GM12878 (cell line): Measurements from ENCODE around the gene ABCB9. TPM values are rescaled to one million over a fixed set of nuclear protein-coding genes. Genes with fewer than 3 reads are reported as not detected.

Source experiments
- ATAC-seq: fragments of 200-7000 bp; cut with Tn5 transposase; 3 replicates; pipeline ENCODE4 v1.9.1; 2020; ENCODE audit warnings: mild to moderate bottlenecking, moderate library complexity
- BruUV-seq: library from RNA; stranded (reverse); fragments of 400-500 nt; replicated peaks from 2 replicates; lab custom pipeline; 2021; lab: Mats Ljungman, UMichigan
- CTCF ChIA-PET: fragments of 300-600 bp; sonication (Branson Sonifier 250); formaldehyde crosslinking; extraction: SDS; loops from one replicate; lab custom pipeline; 2021; ENCODE audit warnings: inconsistent platforms; lab: Yijun Ruan, JAX
- POLR2A ChIA-PET: fragments of 350-600 bp; formaldehyde crosslinking; extraction: SDS; loops from one replicate; lab custom pipeline; 2021; ENCODE audit warnings: inconsistent platforms; lab: Charles Lee
- RAD21 ChIA-PET: fragments of 300-600 bp; sonication (Branson Sonifier 250); formaldehyde crosslinking; loops from one replicate; lab custom pipeline; 2023; ENCODE audit warnings: antibody characterized with exemption; ENCODE audit not compliant: unreplicated experiment; lab: Charles Lee
- SMC1A ChIA-PET: fragments of 300-600 bp; sonication (Branson Sonifier 250); formaldehyde crosslinking; loops from one replicate; lab custom pipeline; 2023; ENCODE audit not compliant: unreplicated experiment, uncharacterized antibody; lab: Charles Lee
- DNase-seq: peaks from one replicate; pipeline ENCODE4 v3.0.0-alpha.2; 2011; ENCODE audit warnings: low read depth, low spot score
- FAIRE-seq: peaks from 3 replicates; lab custom pipeline; 2011; peaks lifted over from hg19 to GRCh38; lab: Jason Lieb, UNC
- H2AFZ ChIP-seq: 2 replicates; pipeline ENCODE4 v1.6.0; 2011; ENCODE audit warnings: low read depth, low read length, control low read depth; ENCODE audit not compliant: control insufficient read depth
- H3K27ac ChIP-seq: 2 replicates; pipeline ENCODE4 v1.5.1; 2011; ENCODE audit warnings: control low read depth; ENCODE audit not compliant: control insufficient read depth, insufficient read depth
- H3K27me3 ChIP-seq, 2 experiments: replicated peaks in 1 of 2; 2 replicates each; pipeline versions ENCODE4 v1.6.0 to v1.6.1; 2011; ENCODE audit warnings: low read length in 1 of 2; ENCODE audit not compliant: control insufficient read depth in 2 of 2, insufficient read depth in 2 of 2
- H3K36me3 ChIP-seq, 2 experiments: 2 replicates each; pipeline ENCODE4 v1.5.1; 2011; ENCODE audit warnings: low read length in 1 of 2; ENCODE audit not compliant: control insufficient read depth in 2 of 2, insufficient read depth in 2 of 2
- H3K4me1 ChIP-seq: 2 replicates; pipeline ENCODE4 v1.6.1; 2011; ENCODE audit warnings: mild to moderate bottlenecking, low read length, moderate library complexity, mixed read lengths; ENCODE audit not compliant: control insufficient read depth, insufficient read depth
- H3K4me2 ChIP-seq: 2 replicates; pipeline ENCODE4 v1.6.0; 2011; ENCODE audit warnings: control low read depth; ENCODE audit not compliant: control insufficient read depth, insufficient read depth
- H3K4me3 ChIP-seq: fragments of 200-600 bp; sonication (generic); 2 replicates; pipeline ENCODE4 v1.5.1; 2016
- H3K79me2 ChIP-seq: 2 replicates; pipeline ENCODE4 v1.6.0; 2011; ENCODE audit warnings: low read length; ENCODE audit not compliant: control insufficient read depth, insufficient read depth
- H3K9ac ChIP-seq: 2 replicates; pipeline ENCODE4 v1.8.0; 2011; ENCODE audit warnings: low read length, control low read depth, mixed read lengths; ENCODE audit not compliant: control insufficient read depth, insufficient read depth
- H3K9me3 ChIP-seq: replicated peaks from 3 replicates; pipeline ENCODE4 v1.5.1; 2011; ENCODE audit warnings: mild to moderate bottlenecking, low read length; ENCODE audit not compliant: control insufficient read depth, insufficient read depth
- H4K20me1 ChIP-seq: 2 replicates; pipeline ENCODE4 v1.6.0; 2011; ENCODE audit not compliant: control insufficient read depth, insufficient read depth
- POLR2A ChIP-seq: IDR thresholded peaks from 2 replicates; pipeline ENCODE4 v1.6.1; 2011; ENCODE audit warnings: low read depth, mild to moderate bottlenecking, low read length
- ZSCAN29 ChIP-seq: fragments of 450-650 bp; IDR thresholded peaks from 2 replicates; pipeline ENCODE4 v1.6.1; 2017; ENCODE audit warnings: mild to moderate bottlenecking, moderate library complexity
- WGBS: methylation state at CpG from one replicate; pipeline ENCODE4 v1.1.6; 2016; ENCODE audit warnings: low lambda C conversion rate; ENCODE audit not compliant: insufficient replicate concordance, insufficient coverage; ENCODE audit errors: missing lambda C conversion rate; 5-methylcytosine and 5-hydroxymethylcytosine counted together
- in situ Hi-C: fragments of 300-500 bp; cut with MboI; formaldehyde crosslinking; loops from 9 replicates; pipeline ENCODE4 v1.14.3; 2018; ENCODE audit warnings: mixed read lengths
- intact Hi-C: fragments of 100-400 bp; cut with micrococcal nuclease; formaldehyde crosslinking; loops from one replicate; pipeline ENCODE4 v1.14.2; 2022; ENCODE audit not compliant: unreplicated experiment
- polyA plus RNA-seq, 11 experiments: library from polyadenylated mRNA; depleted of rRNA in 4 of 11; unstranded in 6 of 11; stranded (reverse) in 5 of 11; fragments of >200 nt; fragmentation: Nextera tagmentation in 4 of 11; fragmentation: Illumina TruSeq in 1 of 11; extraction: Ambion mirVana in 4 of 11; extraction: Trizol in 1 of 11; gene quantifications; 1 replicate in 1 of 11; 2 replicates in 10 of 11; pipeline versions ENCODE4 v1.2.1 to v1.2.3, GENCODE V29; 2011 to 2016; ENCODE audit warnings: inconsistent platforms in 2 of 11, missing spikeins in 2 of 11, low read depth in 1 of 11
- total RNA-seq, 4 experiments: library from RNA; depleted of rRNA in 3 of 4; stranded (reverse); fragments of >200 nt in 3 of 4; fragmentation: Illumina TruSeq in 1 of 4; extraction: Trizol in 1 of 4; gene quantifications; 2 replicates each; pipeline versions ENCODE4 v1.2.1 to v1.2.3, GENCODE V29; 2013 to 2021
- TF ChIP-seq, protein P1 (sequence below): fragments of 450-650 bp; IDR thresholded peaks from 2 replicates; pipeline ENCODE4 v1.6.1; 2017; ENCODE audit warnings: mild to moderate bottlenecking

Gene ABCB9
- total and polyA plus RNA-seq, 10 of the 15 experiments (the other 5 are each of a cell fraction or from before 2014, with no cell fraction given), result 0.37 to 4.9 (median 3.1) TPM

DNA sequence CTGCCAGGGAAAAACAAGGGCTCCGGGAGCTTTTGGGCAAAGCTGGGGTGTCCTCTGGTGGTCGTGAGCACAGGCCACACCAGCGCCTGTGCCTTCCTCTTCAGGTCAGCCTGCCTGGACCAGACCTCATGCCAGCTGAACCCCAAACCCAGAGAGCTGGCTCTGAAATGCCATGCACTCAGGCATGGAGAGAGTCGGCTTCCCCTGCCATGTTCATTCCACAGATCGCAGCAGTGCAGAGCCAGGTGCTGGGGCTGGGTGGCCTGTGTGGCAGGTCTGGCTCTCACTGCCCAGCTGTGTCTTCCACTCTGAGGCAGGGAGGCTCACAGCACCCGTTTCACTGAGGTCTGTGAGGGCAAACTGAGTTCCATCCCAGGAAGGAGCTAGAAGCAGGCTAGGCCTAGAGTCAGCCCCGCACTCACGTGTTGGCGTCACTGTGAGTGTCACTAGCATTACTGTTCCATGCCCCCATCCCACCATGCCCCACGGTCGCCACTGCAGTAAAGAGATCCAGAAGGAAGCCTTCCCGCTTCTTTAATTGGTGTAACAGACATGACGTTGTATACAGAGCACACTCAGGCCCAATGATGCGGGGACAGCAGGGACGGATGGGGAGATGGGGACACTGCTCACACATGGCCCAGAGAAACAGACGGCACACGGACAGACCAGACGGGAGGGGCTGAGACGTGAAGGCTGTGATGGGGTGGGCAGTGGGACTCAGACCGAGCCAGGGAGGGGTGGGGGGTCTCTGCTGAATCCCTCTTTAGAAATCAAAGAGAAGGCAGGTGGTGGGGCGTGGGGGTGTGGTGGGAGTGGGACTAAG lies 16.9 kb upstream of the ABCB9 start:
- BruUV-seq, result no TSS peak
- no peak for FAIRE-seq
- intact Hi-C loops (no loop called here), in situ Hi-C loops (no loop called here)
- no peaks in the 10 kb centered on the region for H3K27me3 ChIP-seq
- no peak overlapping the region; the same call in 1 of the 2 replicates for H3K4me2 ChIP-seq
- no peaks in the 10 kb centered on the region for H3K9me3 ChIP-seq
- ChIA-PET CTCF (no interaction called here), SMC1A (interaction anchor here (1.8 kb wide), 1 partner anchor 255 kb away, joined by 5 read pairs; no protein-coding TSS in a partner anchor), RAD21 (interaction anchor here (0.9 kb wide), 1 partner anchor 254 kb away, joined by 3 read pairs; no protein-coding TSS in a partner anchor), POLR2A (interaction anchor here (0.5 to 1.0 kb wide), 2 partner anchors 240 to 780 kb away, joined by 3 read pairs; no protein-coding TSS in a partner anchor)
- no peak overlapping the region for H3K9ac ChIP-seq
- H3K4me3 ChIP-seq, result no peak overlapping the region
- H3K79me2 ChIP-seq, result peaks cover 21% of the 10 kb centered on the region
- H3K4me1 ChIP-seq, result peaks cover 18% of the 10 kb centered on the region
- no peak overlapping the region for H2AFZ ChIP-seq
- H3K27ac ChIP-seq, result no peak overlapping the region
- H4K20me1 ChIP-seq, result no peaks in the 10 kb centered on the region
- no peak for ATAC-seq
- peak; percentile 25; the same call in 1 of the 2 replicates for TF ChIP-seq POLR2A
- no peak for TF ChIP-seq ZSCAN29
- TF ChIP-seq, protein P1, sequence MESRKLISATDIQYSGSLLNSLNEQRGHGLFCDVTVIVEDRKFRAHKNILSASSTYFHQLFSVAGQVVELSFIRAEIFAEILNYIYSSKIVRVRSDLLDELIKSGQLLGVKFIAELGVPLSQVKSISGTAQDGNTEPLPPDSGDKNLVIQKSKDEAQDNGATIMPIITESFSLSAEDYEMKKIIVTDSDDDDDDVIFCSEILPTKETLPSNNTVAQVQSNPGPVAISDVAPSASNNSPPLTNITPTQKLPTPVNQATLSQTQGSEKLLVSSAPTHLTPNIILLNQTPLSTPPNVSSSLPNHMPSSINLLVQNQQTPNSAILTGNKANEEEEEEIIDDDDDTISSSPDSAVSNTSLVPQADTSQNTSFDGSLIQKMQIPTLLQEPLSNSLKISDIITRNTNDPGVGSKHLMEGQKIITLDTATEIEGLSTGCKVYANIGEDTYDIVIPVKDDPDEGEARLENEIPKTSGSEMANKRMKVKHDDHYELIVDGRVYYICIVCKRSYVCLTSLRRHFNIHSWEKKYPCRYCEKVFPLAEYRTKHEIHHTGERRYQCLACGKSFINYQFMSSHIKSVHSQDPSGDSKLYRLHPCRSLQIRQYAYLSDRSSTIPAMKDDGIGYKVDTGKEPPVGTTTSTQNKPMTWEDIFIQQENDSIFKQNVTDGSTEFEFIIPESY, result no peak
- WGBS, result 87% methylated on average over 19 of the region's 21 CpGs
- no peak for DNase-seq
- H3K36me3 ChIP-seq, result peaks cover 0 to 6% of the 10 kb centered on the region in 2 experiments; a peak in 2 of 4 replicates
